Ovary (tissue), 9 donors: ENCODE results near the gene TRAF4. TPM values are rescaled to one million over a fixed set of nuclear protein-coding genes. Genes with fewer than 3 reads are reported as not detected.
"Not testable (repeated sequence)": the region's sequence is repeated elsewhere in the genome, so short reads cannot be mapped to it uniquely, and the experiment has no call there.

Source experiments
- DNase-seq, 5 donors: peaks; one replicate each; pipeline ENCODE4 v3.0.0-alpha.2; 2019 to 2020
- H3K27ac ChIP-seq, 2 donors: fragments of 200-600 bp; one replicate each; pipeline versions ENCODE4 v1.5.1 to v1.8.0; 2019 to 2022
- H3K27me3 ChIP-seq: fragments of 200-600 bp; one replicate; pipeline ENCODE4 v1.8.0; 2022
- H3K36me3 ChIP-seq: fragments of 200-600 bp; sonication (generic); one replicate; pipeline ENCODE4 v1.5.1; 2019
- H3K4me1 ChIP-seq: one replicate; pipeline ENCODE4 v1.8.1; 2013; ENCODE audit warnings: mild to moderate bottlenecking, moderate library complexity; ENCODE audit not compliant: insufficient read depth
- H3K4me3 ChIP-seq: fragments of 200-600 bp; sonication (generic); one replicate; pipeline ENCODE4 v1.5.1; 2017
- H3K9me3 ChIP-seq, 2 donors: fragments of 200-600 bp in 1 of 2; sonication (generic) in 1 of 2; one replicate each; pipeline versions ENCODE4 v1.5.1 to v1.8.1; 2013 to 2019; ENCODE audit warnings: mild to moderate bottlenecking in 1 of 2, moderate library complexity in 1 of 2
- EP300 ChIP-seq: sonication (generic); formaldehyde crosslinking; IDR thresholded peaks from one replicate; pipeline ENCODE4 v1.6.1; 2017; ENCODE audit warnings: antibody characterized with exemption
- POLR2A ChIP-seq: fragments of 450-650 bp; IDR thresholded peaks from one replicate; pipeline ENCODE4 v1.6.1; 2017; ENCODE audit warnings: antibody characterized with exemption, mild to moderate bottlenecking, moderate library complexity
- WGBS, 3 donors: extraction: QIAGEN DNeasy Blood & Tissue Kit in 1 of 3; methylation state at CpG; one replicate each; pipeline versions ENCODE4 v1.1.5 to v1.1.7; 2013 to 2017; 5-methylcytosine and 5-hydroxymethylcytosine counted together
- intact Hi-C, 4 donors: fragments of 100-400 bp; cut with DNase I; formaldehyde crosslinking; loops; one replicate each; pipeline versions ENCODE4 v1.11.0 to v1.15.1; 2022 to 2023
- polyA plus RNA-seq, 2 donors: library from polyadenylated mRNA; stranded (reverse); fragments of 200-250 nt in 1 of 2; fragments of 350-450 nt in 1 of 2; fragmentation: Illumina TruSeq in 1 of 2; extraction: RNeasy Lipid Tissue Mini Kit (QIAGEN cat#74804) in 1 of 2; gene quantifications; one replicate each; pipeline ENCODE4 v1.2.3, GENCODE V29; 2013 to 2014
- total RNA-seq, 7 donors: library from RNA; depleted of rRNA in 2 of 7; stranded (reverse); fragments of >200 nt in 2 of 7; fragmentation: NEBNext Ultra II Directional in 3 of 7; extraction: Animal tissue kit (Norgen Biotek cat#: 25700) in 3 of 7; gene quantifications; one replicate each; pipeline versions ENCODE4 v1.1.0 to v1.2.4, GENCODE V29; 2016 to 2023
- TF ChIP-seq, protein P1 (sequence below), 3 donors: fragments of 450-650 bp in 2 of 3; fragments of 200-600 bp in 1 of 3; IDR thresholded peaks; one replicate each; pipeline versions ENCODE4 v1.5.1 to v1.8.0; 2016 to 2022; ENCODE audit warnings: antibody characterized with exemption in 3 of 3, mild to moderate bottlenecking in 1 of 3
- donor health status: DM: no; HTN: no; CAD: no; lungs with moderate emphysema.
- donor health status: DM: no; HTN: no; CAD: no.
- donor health status: Bipolar disorder and iron deficiency.
- donor health status: DM: yes; HTN: yes; CAD: no.
- donor health status: DM: no; HTN: no; CAD: no.
- donor health status: DM: yes; HTN: yes; CAD: no.

The TRAF4 gene
- total and polyA plus RNA-seq, 9 donors, result 3.5 to 61.3 (median 14.9) TPM

DNA sequence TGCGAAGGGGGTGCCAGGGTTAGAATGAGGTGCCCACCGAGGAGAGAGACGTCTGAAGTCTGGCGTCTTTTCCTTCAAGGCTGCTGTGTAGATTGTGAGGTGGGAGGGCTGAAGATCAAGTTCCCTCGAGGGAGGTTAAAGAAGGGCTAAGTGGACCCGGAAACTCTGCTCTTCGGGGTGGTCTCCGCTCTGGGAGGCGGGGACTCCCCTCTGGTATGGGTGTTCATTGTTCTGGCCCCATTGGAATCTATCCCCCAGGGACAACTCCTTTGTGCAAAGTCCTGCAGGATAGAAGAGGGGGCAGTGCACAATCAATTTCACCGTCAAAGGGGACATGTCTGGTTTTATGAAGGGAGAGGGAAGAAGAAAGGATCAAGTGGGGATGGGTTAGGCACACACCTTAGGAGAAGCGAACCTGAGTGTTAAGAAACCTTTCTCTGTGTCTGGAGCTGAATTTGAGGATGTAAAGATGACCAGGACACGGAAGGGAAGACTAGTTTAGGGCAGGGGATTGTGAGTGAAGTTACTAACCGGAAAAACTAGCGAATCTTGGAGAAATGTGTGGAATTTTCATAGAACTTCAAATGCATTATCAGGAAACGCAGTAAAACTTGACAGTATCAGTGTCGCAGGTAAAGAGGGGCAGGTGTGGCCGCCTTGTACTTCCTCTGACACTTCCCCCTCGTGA, 25.3 kb upstream of the TRAF4 start:
- intact Hi-C loops, result loop anchor here in 1 of 4 donors (5.0 kb wide), 1 partner anchor 56 kb away; the partner anchor contains the start of genes SDF2 and SUPT6H
- no peak for DNase-seq
- TF ChIP-seq POLR2A, result no peak
- no peak for TF ChIP-seq EP300
- TF ChIP-seq, protein P1, sequence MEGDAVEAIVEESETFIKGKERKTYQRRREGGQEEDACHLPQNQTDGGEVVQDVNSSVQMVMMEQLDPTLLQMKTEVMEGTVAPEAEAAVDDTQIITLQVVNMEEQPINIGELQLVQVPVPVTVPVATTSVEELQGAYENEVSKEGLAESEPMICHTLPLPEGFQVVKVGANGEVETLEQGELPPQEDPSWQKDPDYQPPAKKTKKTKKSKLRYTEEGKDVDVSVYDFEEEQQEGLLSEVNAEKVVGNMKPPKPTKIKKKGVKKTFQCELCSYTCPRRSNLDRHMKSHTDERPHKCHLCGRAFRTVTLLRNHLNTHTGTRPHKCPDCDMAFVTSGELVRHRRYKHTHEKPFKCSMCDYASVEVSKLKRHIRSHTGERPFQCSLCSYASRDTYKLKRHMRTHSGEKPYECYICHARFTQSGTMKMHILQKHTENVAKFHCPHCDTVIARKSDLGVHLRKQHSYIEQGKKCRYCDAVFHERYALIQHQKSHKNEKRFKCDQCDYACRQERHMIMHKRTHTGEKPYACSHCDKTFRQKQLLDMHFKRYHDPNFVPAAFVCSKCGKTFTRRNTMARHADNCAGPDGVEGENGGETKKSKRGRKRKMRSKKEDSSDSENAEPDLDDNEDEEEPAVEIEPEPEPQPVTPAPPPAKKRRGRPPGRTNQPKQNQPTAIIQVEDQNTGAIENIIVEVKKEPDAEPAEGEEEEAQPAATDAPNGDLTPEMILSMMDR (IDR thresholded peaks at IDR 0.05), result no peak
- Histone ChIP-seq H3K36me3 (no peaks in the 10 kb centered on the region), H3K27me3 (no peaks in the 10 kb centered on the region), H3K4me3 (peak overlapping the region; percentile 72), H3K27ac (peak overlapping the region; percentile 91 to 97), H3K9me3 (no peaks in the 10 kb centered on the region), H3K4me1 (peaks cover 15% of the 10 kb centered on the region)
- 15 to 21% (median 17%) methylated on average over 18 of the region's 18 CpGs for WGBS, 3 donors

DNA sequence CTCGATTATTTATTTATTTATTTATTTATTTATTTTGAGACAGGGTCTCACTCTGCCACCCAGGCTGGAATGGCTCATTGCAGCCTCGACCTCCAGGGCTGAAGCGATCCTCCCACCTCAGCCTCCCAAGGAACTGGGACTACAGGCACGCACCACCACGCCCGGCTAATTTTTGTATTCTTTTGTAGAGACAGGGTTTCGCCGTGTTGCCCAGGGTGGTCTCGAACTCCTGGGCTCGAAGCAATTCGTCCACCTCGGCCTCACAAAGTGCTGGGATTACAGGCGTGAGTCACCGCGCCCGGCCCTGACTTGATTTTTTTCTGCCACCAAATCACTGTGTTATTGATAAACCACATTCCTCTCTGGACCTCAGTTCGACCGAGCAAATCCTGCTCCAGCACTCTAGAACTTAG, 24.8 kb upstream of the TRAF4 start:
- intact Hi-C loops, result loop anchor here in 1 of 4 donors (5.0 kb wide), 1 partner anchor 57 kb away; the partner anchor contains the start of genes SDF2 and SUPT6H
- peak in 1 of 5 donors; percentile 64 for DNase-seq
- Histone ChIP-seq H3K27ac (peak overlapping the region; percentile 68 to 97), H3K4me1 (peaks cover 15% of the 10 kb centered on the region), H3K36me3 (no peaks in the 10 kb centered on the region), H3K9me3 (no peaks in the 10 kb centered on the region), H3K4me3 (peak overlapping the region; percentile 71), H3K27me3 (no peaks in the 10 kb centered on the region)
- TF ChIP-seq, protein P1 (IDR thresholded peaks at IDR 0.05), result no peak
- no peak for TF ChIP-seq POLR2A
- no peak for TF ChIP-seq EP300
- WGBS, 3 donors, result 22 to 31% (median 22%) methylated on average over 18 of the region's 18 CpGs

DNA sequence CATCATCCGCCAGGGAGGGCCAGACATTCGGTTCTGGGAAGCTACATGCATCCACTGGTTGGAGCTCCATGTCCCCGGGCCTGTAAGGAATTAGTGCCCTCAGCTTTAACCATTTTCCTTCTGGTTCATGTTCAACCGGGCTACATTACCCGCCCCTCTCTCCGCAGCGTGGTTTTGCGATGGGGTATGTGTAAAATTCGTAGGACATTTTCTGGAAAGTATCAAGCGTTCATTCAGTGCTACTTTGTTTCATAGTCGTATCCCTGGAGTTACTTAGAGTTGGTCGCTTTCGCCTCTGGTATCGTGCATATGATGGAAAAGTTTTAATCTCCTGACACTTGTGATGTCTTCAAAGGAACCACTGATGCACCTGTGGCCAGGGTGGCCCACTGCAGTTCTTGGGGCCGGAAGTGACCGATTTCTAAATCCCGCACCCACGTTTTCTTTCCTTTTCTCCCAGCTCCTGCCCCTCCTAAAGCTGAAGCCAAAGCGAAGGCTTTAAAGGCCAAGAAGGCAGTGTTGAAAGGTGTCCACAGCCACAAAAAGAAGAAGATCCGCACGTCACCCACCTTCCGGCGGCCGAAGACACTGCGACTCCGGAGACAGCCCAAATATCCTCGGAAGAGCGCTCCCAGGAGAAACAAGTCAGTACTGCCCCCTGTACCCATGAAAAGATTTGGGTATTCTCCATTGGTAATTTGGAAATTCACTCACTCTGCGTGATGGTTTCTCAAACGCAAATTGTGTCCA, 23.4 kb upstream of the TRAF4 start:
- Histone ChIP-seq H3K4me1 (peaks cover 17% of the 10 kb centered on the region), H3K9me3 (no peaks in the 10 kb centered on the region), H3K27me3 (no peaks in the 10 kb centered on the region), H3K36me3 (no peaks in the 10 kb centered on the region), H3K27ac (peak overlapping the region in 1 of 2 donors; percentile 97), H3K4me3 (peak overlapping the region; percentile 71)
- 1 to 3% (median 2%) methylated on average over 30 of the region's 30 CpGs for WGBS, 3 donors
- no peak for DNase-seq
- intact Hi-C loops, result loop anchor here in 1 of 4 donors (10.0 kb wide), 1 partner anchor 174 kb away; the partner anchor contains the start of gene FLOT2
- TF ChIP-seq, protein P1 (IDR thresholded peaks at IDR 0.05), result no peak
- no peak for TF ChIP-seq POLR2A
- no peak for TF ChIP-seq EP300

DNA sequence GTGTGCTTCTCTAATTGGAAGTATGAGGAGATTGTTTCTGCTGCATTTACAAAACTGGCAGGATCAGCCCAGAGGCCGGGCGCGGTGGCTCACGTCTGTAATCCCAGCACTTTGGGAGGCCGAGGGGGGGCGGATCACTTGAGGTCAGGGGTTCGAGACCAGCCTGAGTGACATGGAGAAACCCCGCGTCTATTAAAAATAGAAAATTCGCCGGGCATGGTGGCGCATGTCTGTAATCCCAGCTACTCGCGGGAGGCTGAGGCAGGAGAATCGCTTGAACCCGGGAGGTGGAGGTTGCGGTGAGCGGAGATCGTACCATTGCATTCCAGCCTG, 22.8 kb upstream of the TRAF4 start:
- WGBS, 3 donors, result 12 to 26% (median 19%) methylated on average over 19 of the region's 19 CpGs
- not testable (repeated sequence) for H3K27ac ChIP-seq, H3K9me3 ChIP-seq, H3K36me3 ChIP-seq, H3K27me3 ChIP-seq, DNase-seq
- H3K4me1 ChIP-seq, result peaks cover 17% of the 10 kb centered on the region
- peak overlapping the region; percentile 71 for H3K4me3 ChIP-seq
- intact Hi-C loops, result loop anchor here in 1 of 4 donors (10.0 kb wide), 1 partner anchor 174 kb away; the partner anchor contains the start of gene FLOT2
